Vagina (tissue), 2 donors: Measurements from ENCODE around the gene PTK6. TPM values are rescaled to one million over a fixed set of nuclear protein-coding genes. Genes with fewer than 3 reads are reported as not detected.

Experiments used
- DNase-seq, 2 donors: peaks; one replicate each; pipeline ENCODE4 v3.0.0-alpha.2; 2017; ENCODE audit errors: extremely low spot score in 2 of 2
- H3K27ac ChIP-seq: fragments of 200-600 bp; sonication (generic); one replicate; pipeline ENCODE4 v1.5.1; 2019
- H3K27me3 ChIP-seq: fragments of 200-600 bp; sonication (generic); one replicate; pipeline ENCODE4 v1.5.1; 2019
- H3K36me3 ChIP-seq, 2 donors: fragments of 200-600 bp; sonication (generic); one replicate each; pipeline ENCODE4 v1.5.1; 2017 to 2019
- H3K4me1 ChIP-seq: fragments of 200-600 bp; sonication (generic); one replicate; pipeline ENCODE4 v1.5.1; 2019
- H3K4me3 ChIP-seq, 2 donors: fragments of 200-600 bp; sonication (generic); 1 replicate in 1 of 2; 2 replicates in 1 of 2; pipeline ENCODE4 v1.5.1; 2016 to 2019
- H3K9me3 ChIP-seq: fragments of 200-600 bp; sonication (generic); one replicate; pipeline ENCODE4 v1.5.1; 2019
- POLR2A ChIP-seq, 2 donors: fragments of 450-650 bp; IDR thresholded peaks; one replicate each; pipeline ENCODE4 v1.6.1; 2017; ENCODE audit warnings: antibody characterized with exemption in 2 of 2, mild to moderate bottlenecking in 2 of 2, moderate library complexity in 2 of 2
- POLR2AphosphoS5 ChIP-seq, 2 donors: sonication (generic); formaldehyde crosslinking; IDR thresholded peaks; one replicate each; pipeline ENCODE4 v1.9.0; 2017; ENCODE audit warnings: antibody characterized with exemption in 2 of 2, mild to moderate bottlenecking in 2 of 2, low read depth in 1 of 2; ENCODE audit not compliant: insufficient read depth in 1 of 2
- intact Hi-C: fragments of 100-400 bp; cut with DNase I; formaldehyde crosslinking; loops from one replicate; pipeline ENCODE4 v1.15.1; 2023
- total RNA-seq: library from RNA; depleted of rRNA; stranded (reverse); fragments of >200 nt; gene quantifications from one replicate; pipeline ENCODE4 v1.2.3, GENCODE V29; 2016
- TF ChIP-seq, protein P1 (sequence below), 3 experiments: fragments of 450-650 bp in 2 of 3; fragments of 200-600 bp in 1 of 3; sonication (generic) in 1 of 3; IDR thresholded peaks; one replicate each; pipeline ENCODE4 v1.5.1; 2017 to 2019; ENCODE audit warnings: antibody characterized with exemption in 3 of 3, mild to moderate bottlenecking in 2 of 3, moderate library complexity in 2 of 3

Gene PTK6
- total RNA-seq, 1 donor from 2014 or later, result 25.8 TPM

DNA sequence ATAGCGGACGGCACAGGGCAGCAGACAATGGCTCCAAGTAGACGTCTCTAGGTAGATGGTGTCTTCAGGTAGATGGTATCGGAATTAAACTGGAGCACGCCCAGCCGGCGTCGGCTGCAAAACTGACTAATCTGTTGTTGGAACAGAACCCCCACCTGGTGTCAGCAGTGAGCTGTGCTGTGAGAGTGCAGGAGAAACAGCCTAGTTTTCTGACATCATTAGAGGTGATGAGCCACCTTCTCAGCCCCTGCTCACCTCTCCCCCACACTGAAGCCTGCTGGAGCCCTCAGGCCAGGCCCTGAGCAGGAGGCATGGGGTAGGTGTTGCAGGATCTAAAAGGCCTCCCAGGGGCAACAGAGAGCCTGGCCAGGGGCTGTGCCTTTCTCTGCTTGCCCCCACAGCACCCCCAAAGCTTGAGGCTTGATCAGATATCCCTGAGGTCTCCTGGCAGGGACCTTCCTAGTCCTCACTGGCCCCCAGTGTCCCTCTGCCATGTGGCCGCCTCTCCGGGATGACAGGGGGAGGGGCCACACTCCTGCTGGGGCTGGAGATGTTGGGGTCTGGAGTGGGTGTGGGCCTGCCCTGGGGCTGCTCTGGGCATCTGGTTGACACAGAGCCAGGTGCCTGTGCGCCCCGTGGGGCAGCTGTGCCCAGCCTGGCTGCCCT is 43.8 kb upstream of the PTK6 start:
- no peaks in the 10 kb centered on the region for H3K4me1 ChIP-seq
- TF ChIP-seq, protein P1, sequence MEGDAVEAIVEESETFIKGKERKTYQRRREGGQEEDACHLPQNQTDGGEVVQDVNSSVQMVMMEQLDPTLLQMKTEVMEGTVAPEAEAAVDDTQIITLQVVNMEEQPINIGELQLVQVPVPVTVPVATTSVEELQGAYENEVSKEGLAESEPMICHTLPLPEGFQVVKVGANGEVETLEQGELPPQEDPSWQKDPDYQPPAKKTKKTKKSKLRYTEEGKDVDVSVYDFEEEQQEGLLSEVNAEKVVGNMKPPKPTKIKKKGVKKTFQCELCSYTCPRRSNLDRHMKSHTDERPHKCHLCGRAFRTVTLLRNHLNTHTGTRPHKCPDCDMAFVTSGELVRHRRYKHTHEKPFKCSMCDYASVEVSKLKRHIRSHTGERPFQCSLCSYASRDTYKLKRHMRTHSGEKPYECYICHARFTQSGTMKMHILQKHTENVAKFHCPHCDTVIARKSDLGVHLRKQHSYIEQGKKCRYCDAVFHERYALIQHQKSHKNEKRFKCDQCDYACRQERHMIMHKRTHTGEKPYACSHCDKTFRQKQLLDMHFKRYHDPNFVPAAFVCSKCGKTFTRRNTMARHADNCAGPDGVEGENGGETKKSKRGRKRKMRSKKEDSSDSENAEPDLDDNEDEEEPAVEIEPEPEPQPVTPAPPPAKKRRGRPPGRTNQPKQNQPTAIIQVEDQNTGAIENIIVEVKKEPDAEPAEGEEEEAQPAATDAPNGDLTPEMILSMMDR (IDR thresholded peaks at IDR 0.05), result peak in 1 of 3 experiments; percentile 23
- TF ChIP-seq POLR2AphosphoS5 (IDR thresholded peaks at IDR 0.05; ENCODE audit: insufficient read depth in 1 of 2, low read depth in 1 of 2) (no peak), POLR2A (IDR thresholded peaks at IDR 0.05) (no peak)
- H3K4me3 ChIP-seq, result no peak overlapping the region
- DNase-seq, result no peak
- intact Hi-C loops, result no loop called here
- no peak overlapping the region for H3K27ac ChIP-seq
- H3K9me3 ChIP-seq, result no peaks in the 10 kb centered on the region
- H3K27me3 ChIP-seq, result no peaks in the 10 kb centered on the region
- no peaks in the 10 kb centered on the region for H3K36me3 ChIP-seq

DNA sequence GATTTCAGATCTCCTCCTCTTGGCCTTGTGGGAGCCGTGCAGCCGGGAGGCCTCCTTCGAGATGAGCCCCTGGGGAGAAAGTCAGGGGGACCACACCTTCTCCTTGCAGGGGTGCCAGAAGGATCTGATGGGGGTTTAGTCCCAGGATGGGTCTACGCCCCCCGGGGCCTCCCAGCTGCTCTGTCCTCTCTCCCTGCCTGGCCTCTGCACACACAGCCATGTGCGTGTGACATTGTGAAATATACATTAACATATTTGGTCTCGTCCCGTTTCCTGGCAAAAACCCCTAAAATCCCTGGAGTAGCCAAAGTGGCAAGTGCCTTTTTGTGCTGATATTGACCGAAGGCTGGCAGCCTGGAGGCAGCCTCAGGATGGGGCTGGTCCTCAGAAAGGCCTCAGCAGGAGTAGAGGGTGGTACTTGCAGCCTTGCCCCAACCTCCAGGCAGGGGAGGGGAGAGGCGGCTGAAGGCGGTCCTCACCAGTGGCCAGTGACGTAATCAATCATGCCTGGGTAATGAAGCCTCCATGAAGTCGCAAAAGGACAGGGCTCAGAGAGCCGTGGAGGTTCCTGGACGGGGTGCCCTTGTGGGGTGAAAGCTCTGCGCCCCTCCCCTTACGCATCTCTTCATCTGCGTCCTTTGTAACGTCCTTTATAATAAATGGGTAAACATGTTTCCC is 42.0 kb upstream of the PTK6 start:
- no peak for DNase-seq
- intact Hi-C loops, result no loop called here
- Histone ChIP-seq H3K4me1 (peaks cover 6% of the 10 kb centered on the region), H3K36me3 (no peaks in the 10 kb centered on the region), H3K9me3 (no peaks in the 10 kb centered on the region), H3K4me3 (no peak overlapping the region), H3K27me3 (no peaks in the 10 kb centered on the region), H3K27ac (no peak overlapping the region)
- no peak for TF ChIP-seq POLR2A (IDR thresholded peaks at IDR 0.05)

DNA sequence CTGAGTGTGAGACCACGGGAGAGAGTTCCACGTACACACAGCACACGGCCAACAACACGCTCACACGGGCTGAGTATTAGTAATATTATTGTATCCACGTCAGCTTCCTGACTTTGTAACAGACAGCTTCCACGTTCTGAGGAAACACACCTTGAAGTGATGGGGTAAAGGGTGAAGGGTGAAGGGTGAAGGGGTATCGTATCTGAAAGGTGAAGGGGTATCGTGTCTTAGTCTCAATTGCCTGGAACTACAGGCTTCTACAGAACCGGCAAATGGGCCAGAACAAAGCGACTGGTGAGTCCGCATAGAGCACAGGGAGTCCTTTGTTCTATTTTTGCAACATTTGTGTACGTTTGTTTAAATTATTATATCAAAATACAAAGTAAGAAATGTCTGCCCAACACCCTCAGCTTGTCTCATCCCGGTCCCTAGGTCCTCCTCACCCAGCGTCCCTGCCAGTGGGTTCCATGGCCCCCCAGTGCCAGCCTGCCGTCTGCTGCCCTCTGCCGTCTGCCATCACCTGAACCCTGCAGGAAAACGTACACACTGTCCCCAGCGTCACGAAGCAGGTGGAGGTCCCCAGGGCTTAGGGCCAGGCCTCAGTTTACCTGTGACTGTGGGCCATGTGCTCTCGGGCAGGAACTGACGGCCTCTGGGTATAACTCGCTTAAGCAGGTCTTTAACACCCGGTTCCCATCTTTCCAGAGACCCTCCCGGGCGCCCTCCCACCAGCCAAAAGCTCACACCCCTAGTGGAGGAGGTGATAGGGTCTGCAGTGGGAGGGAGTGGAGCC is 41.2 kb upstream of the PTK6 start:
- Histone ChIP-seq H3K27ac (no peak overlapping the region), H3K4me3 (no peak overlapping the region), H3K36me3 (no peaks in the 10 kb centered on the region), H3K27me3 (no peaks in the 10 kb centered on the region), H3K4me1 (peaks cover 9% of the 10 kb centered on the region), H3K9me3 (no peaks in the 10 kb centered on the region)
- intact Hi-C loops, result no loop called here
- no peak for DNase-seq
- TF ChIP-seq, protein P1 (IDR thresholded peaks at IDR 0.05), result no peak
- no peak for TF ChIP-seq POLR2A (IDR thresholded peaks at IDR 0.05)
- TF ChIP-seq POLR2AphosphoS5 (IDR thresholded peaks at IDR 0.05; ENCODE audit: insufficient read depth in 1 of 2, low read depth in 1 of 2), result no peak

DNA sequence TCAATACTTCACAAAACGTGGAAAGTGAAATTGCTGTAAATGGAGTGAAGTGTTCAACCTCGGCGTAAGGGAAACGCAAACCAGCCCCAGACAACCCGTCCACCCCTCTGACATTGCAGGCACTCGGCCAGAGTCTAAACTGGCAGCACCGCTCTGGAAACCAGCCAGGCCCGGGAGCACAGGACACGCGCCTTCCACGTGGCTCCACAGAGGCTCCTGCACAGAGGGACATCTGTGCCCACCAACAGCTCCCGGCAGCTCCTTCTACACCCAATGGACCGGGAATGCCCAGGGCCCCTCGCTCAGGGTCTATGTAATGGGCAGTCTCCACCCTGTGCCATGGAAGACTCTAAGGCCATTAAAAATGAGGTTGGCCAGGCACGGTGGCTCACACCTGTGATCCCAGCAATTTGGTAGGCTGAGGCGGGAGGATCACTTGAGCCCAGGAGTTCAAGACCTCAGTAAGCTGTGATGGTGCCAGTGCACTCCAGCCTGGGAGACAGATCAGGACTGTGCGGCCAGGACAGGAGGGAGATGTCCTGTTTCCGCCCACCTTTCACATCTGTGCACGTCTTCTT is 40.2 kb upstream of the PTK6 start:
- no peak overlapping the region for H3K27ac ChIP-seq

DNA sequence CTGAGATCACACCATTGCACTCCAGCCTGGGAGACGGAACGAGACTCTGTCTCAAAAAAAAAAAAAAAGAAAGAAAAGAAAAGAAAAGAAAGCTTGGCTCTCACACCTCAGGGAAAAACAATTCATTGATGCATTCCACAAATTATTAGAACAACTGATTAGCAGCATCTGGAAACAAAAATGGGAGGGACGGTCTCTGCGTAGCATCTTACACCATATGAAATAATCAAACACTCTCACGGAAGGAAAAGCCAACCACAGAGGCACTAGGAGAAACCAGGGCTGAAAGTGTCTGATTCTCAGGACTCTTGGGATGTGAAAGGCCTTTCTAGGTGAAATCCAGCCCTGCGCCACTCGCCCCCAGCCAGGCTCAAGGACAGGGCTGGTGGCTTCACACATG is 39.1 kb upstream of the PTK6 start:
- DNase-seq, result no peak
- H3K27ac ChIP-seq, result no peak overlapping the region
- H3K36me3 ChIP-seq, result no peaks in the 10 kb centered on the region
- H3K27me3 ChIP-seq, result no peaks in the 10 kb centered on the region
- H3K4me3 ChIP-seq, result no peak overlapping the region
- TF ChIP-seq POLR2A (IDR thresholded peaks at IDR 0.05), result no peak
- TF ChIP-seq, protein P1 (IDR thresholded peaks at IDR 0.05), result no peak
- TF ChIP-seq POLR2AphosphoS5 (IDR thresholded peaks at IDR 0.05; ENCODE audit: insufficient read depth in 1 of 2, low read depth in 1 of 2), result no peak
- intact Hi-C loops, result no loop called here
- peaks cover 19% of the 10 kb centered on the region for H3K4me1 ChIP-seq
- H3K9me3 ChIP-seq, result no peaks in the 10 kb centered on the region

More for the DNA sequence above, 40.2 kb upstream of the PTK6 start:
- Histone ChIP-seq H3K36me3 (no peaks in the 10 kb centered on the region), H3K9me3 (no peaks in the 10 kb centered on the region), H3K4me3 (no peak overlapping the region), H3K27me3 (no peaks in the 10 kb centered on the region), H3K4me1 (peaks cover 19% of the 10 kb centered on the region)
- TF ChIP-seq, protein P1 (IDR thresholded peaks at IDR 0.05), result no peak
- no peak for DNase-seq
- intact Hi-C loops, result no loop called here
